Upper lobe of left lung (tissue), 4 donors: ENCODE data around the gene VGLL1.

Experiments used
- EP300 ChIP-seq, 4 donors: sonication (generic); formaldehyde crosslinking; IDR thresholded peaks; one replicate each; pipeline ENCODE4 v1.5.1; 2017; ENCODE audit warnings: antibody characterized with exemption in 4 of 4, control low read depth in 2 of 4
- POLR2A ChIP-seq, 4 donors: fragments of 450-650 bp; IDR thresholded peaks; one replicate each; pipeline ENCODE4 v1.5.1; 2016 to 2017; ENCODE audit warnings: antibody characterized with exemption in 4 of 4, mild to moderate bottlenecking in 2 of 4
- POLR2AphosphoS5 ChIP-seq, 2 donors: sonication (generic); formaldehyde crosslinking; IDR thresholded peaks; one replicate each; pipeline ENCODE4 v1.5.1; 2017; ENCODE audit warnings: antibody characterized with exemption in 2 of 2
- TF ChIP-seq, protein P1 (sequence below), 6 experiments: fragments of 450-650 bp in 4 of 6; fragments of 200-600 bp in 2 of 6; sonication (generic) in 2 of 6; IDR thresholded peaks; one replicate each; pipeline ENCODE4 v1.5.1; 2016 to 2019; ENCODE audit warnings: antibody characterized with exemption in 6 of 6

DNA sequence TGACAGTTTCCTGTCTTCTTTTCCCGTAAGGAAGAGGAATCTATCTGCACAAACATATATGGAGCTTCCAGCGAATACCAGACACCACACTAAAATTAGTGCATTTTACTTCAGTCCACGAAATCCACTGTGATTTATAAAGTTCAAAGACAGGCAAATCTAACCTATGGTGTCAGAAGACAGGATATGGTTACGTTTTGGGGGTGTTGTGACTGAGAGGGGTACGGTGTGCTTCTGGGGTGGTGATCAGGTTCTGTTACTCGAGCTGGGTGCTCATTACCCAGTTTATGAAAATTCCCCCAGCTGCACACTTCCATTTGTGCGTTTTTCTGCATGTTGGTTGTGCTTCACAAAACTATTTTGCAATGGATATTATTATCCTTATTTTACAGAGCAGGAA is 10.3 kb downstream of the VGLL1 start:
- TF ChIP-seq POLR2AphosphoS5 (IDR thresholded peaks at IDR 0.05), result no peak
- TF ChIP-seq, protein P1, sequence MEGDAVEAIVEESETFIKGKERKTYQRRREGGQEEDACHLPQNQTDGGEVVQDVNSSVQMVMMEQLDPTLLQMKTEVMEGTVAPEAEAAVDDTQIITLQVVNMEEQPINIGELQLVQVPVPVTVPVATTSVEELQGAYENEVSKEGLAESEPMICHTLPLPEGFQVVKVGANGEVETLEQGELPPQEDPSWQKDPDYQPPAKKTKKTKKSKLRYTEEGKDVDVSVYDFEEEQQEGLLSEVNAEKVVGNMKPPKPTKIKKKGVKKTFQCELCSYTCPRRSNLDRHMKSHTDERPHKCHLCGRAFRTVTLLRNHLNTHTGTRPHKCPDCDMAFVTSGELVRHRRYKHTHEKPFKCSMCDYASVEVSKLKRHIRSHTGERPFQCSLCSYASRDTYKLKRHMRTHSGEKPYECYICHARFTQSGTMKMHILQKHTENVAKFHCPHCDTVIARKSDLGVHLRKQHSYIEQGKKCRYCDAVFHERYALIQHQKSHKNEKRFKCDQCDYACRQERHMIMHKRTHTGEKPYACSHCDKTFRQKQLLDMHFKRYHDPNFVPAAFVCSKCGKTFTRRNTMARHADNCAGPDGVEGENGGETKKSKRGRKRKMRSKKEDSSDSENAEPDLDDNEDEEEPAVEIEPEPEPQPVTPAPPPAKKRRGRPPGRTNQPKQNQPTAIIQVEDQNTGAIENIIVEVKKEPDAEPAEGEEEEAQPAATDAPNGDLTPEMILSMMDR (IDR thresholded peaks at IDR 0.05), result no peak
- no peak for TF ChIP-seq POLR2A (IDR thresholded peaks at IDR 0.05)
- no peak for TF ChIP-seq EP300 (IDR thresholded peaks at IDR 0.05)
